DND-41 (cell line): ENCODE measurements around the gene ZFP36L2.
A peak's percentile ranks its signal among the peaks of the same experiment; 100 is the strongest.

Experiments
- ATAC-seq: fragments of 200-7000 bp; cut with Tn5 transposase; 3 replicates; pipeline ENCODE4 v1.9.1; 2021; ENCODE audit warnings: low read depth; ENCODE audit not compliant: insufficient read depth
- DNase-seq: peaks from one replicate; pipeline ENCODE4 v3.0.0-alpha.2; 2020
- H2AFZ ChIP-seq: 2 replicates; pipeline ENCODE4 v1.6.0; 2012; ENCODE audit warnings: low read depth, low read length
- H3K27ac ChIP-seq: 2 replicates; pipeline ENCODE4 v1.5.1; 2012; ENCODE audit warnings: low read length, inconsistent platforms
- H3K27me3 ChIP-seq: fragments of 200-600 bp; sonication (generic); 2 replicates; pipeline ENCODE4 v1.6.0; 2012; ENCODE audit warnings: low read length, mild to moderate bottlenecking, inconsistent platforms; ENCODE audit not compliant: insufficient read depth, poor library complexity
- H3K36me3 ChIP-seq: 2 replicates; pipeline ENCODE4 v1.5.1; 2012; ENCODE audit warnings: low read length, inconsistent platforms; ENCODE audit not compliant: insufficient read depth
- H3K4me1 ChIP-seq: 2 replicates; pipeline ENCODE4 v1.5.1; 2012; ENCODE audit warnings: mild to moderate bottlenecking, low read length; ENCODE audit not compliant: insufficient read depth
- H3K4me2 ChIP-seq: 2 replicates; pipeline ENCODE4 v1.6.0; 2012; ENCODE audit warnings: mild to moderate bottlenecking, moderate library complexity, low read length, inconsistent platforms; ENCODE audit not compliant: insufficient read depth
- H3K4me3 ChIP-seq, 2 experiments: fragments of 200-600 bp in 1 of 2; shearing (Covaris generic) in 1 of 2; 2 replicates each; pipeline ENCODE4 v1.5.1; 2012 to 2016; ENCODE audit warnings: inconsistent platforms in 2 of 2, low read length in 2 of 2, mild to moderate bottlenecking in 2 of 2, low read depth in 1 of 2, moderate library complexity in 1 of 2
- H3K79me2 ChIP-seq: 2 replicates; pipeline ENCODE4 v1.6.0; 2012; ENCODE audit warnings: low read length, inconsistent platforms; ENCODE audit not compliant: insufficient read depth
- H3K9ac ChIP-seq: 2 replicates; pipeline ENCODE4 v1.6.0; 2012; ENCODE audit warnings: low read depth, mild to moderate bottlenecking, inconsistent platforms, low read length, moderate library complexity
- H3K9me3 ChIP-seq: 2 replicates; pipeline ENCODE4 v1.5.1; 2012; ENCODE audit warnings: low read length, moderate library complexity, mild to moderate bottlenecking, inconsistent platforms; ENCODE audit not compliant: insufficient read depth, severe bottlenecking
- H4K20me1 ChIP-seq: 2 replicates; pipeline ENCODE4 v1.6.0; 2012; ENCODE audit warnings: low read length; ENCODE audit not compliant: insufficient read depth
- CTCF ChIP-seq: IDR thresholded peaks from 2 replicates; pipeline ENCODE4 v1.5.1; 2012; ENCODE audit warnings: borderline replicate concordance, low read length, moderate library complexity, mild to moderate bottlenecking; ENCODE audit not compliant: poor library complexity, severe bottlenecking; ENCODE audit errors: extremely low read depth
- EZH2 ChIP-seq: IDR thresholded peaks from 3 replicates; pipeline ENCODE4 v1.6.1; 2012; ENCODE audit warnings: borderline replicate concordance, low read depth, mild to moderate bottlenecking, moderate library complexity, low read length, inconsistent platforms; ENCODE audit not compliant: severe bottlenecking

Gene ZFP36L2

DNA sequence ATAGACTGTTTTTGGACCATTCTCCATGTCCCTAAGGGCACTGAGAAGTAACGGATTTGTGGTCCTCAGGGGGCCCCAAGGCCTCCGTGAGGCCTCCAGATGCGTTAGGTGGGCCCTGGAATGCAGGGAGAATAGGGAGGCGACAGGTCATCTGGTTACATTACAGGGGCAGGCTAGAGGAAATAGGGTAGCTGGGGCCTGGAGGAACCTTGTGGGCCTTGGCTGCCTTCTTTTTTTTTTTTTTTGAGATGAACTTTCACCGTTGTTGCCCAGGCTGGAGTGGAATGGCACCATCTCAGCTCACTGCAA is 28.9 kb downstream of the ZFP36L2 start:
- H3K4me2 ChIP-seq = no peak overlapping the region
- H4K20me1 ChIP-seq = no peaks in the 10 kb centered on the region
- no peaks in the 10 kb centered on the region for H3K27me3 ChIP-seq
- H3K9me3 ChIP-seq = no peaks in the 10 kb centered on the region
- DNase-seq (no peak), ATAC-seq (no peak)
- H3K36me3 ChIP-seq = no peaks in the 10 kb centered on the region
- H3K27ac ChIP-seq = peak overlapping the region; percentile 54
- no peak overlapping the region for H3K4me3 ChIP-seq
- no peak overlapping the region for H3K9ac ChIP-seq
- H2AFZ ChIP-seq = no peak overlapping the region
- peaks cover 83% of the 10 kb centered on the region for H3K4me1 ChIP-seq
- 0 out of 2 replicates have a peak, but pooled peaks cover 2% of the 10 kb centered on the region for H3K79me2 ChIP-seq
- TF ChIP-seq CTCF (no peak), EZH2 (no peak)

DNA sequence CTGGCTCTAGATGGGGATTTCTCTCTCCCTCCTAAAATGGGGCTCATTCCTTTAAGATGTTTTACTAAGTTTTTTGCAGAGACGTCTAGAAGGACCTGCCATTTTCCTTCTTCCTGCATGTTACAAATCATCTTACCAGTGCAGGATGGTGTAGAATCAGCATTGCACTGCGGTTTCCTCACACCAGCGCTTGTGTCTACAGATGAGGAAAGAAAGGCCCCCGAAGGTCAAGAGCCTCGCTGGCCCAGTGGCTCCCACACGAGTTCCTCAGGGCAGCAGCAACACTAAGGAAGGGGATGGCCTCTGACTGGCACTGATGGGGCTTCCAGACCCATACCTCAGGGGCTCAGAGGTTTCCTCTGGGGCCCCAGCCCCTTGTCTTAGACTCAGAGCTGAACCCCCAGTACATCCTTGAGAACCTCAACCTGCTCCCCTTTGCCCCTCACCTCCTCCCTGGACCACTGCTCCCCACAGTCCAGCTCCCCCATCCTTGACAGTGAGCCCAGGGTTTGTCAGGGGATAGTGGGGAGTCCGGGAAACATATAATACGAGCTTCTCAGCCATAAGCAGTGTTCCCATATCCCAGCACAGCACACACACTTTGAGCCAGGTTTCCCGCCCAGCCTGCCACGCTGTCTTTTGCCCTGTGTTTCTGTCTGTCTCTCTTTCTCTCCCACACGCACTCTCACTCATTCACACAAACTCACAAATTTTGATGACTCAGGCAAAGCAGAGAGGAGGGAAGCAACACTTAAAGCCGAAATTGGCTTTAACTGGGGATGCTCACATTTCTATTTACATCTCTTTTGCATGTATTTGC is 29.4 kb downstream of the ZFP36L2 start:
- H3K9ac ChIP-seq = no peak overlapping the region; the same call in 1 of the 2 replicates
- DNase-seq = no peak

DNA sequence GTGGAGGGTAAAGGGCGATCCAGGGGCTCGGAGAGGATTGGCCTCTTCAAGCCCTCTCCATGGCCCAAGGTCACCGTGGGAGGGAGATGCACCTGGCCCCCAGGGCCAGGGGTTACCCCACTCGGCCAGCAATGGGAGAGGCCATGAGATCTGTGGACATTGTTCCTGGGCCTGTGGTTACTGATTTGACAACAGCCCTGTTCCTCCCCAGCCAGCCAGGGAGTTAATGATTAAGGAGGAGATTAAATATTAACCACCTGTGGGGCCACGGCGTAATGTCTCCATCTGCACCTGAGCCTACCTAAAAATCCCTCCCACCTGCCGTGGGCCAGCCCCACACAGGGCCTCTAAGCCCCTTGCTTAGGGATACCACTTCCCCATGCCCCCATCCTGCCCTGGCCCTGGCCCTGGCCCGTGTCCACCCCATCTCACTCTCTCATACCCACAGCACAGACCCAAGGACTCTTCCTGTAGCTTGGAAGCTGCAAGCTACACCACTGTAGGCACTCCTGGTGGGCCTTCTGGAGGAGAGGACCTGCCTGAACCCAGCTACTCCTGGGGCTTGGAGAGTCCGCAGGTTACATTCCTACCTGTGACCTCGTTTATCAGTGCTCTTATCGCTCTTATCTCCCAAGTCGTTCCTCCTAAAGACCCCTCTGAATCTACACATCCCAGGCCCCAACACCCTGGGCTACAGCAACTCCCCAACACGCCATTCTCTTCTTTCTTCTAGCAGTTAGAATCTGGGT is 32.1 kb downstream of the ZFP36L2 start:
- Histone ChIP-seq H3K4me2 (peak overlapping the region; percentile 25), H3K36me3 (no peaks in the 10 kb centered on the region), H3K4me1 (peaks cover 51% of the 10 kb centered on the region), H3K27ac (peak overlapping the region; percentile 77), H3K79me2 (no peaks in the 10 kb centered on the region), H4K20me1 (no peaks in the 10 kb centered on the region), H3K9me3 (no peaks in the 10 kb centered on the region), H2AFZ (0 out of 2 replicates have a peak overlapping the region, but pooled peaks have one; percentile 34), H3K27me3 (no peaks in the 10 kb centered on the region), H3K4me3 (peak overlapping the region in 1 of 2 experiments; percentile 3; a peak in 1 of 4 replicates), H3K9ac (peak overlapping the region; percentile 46)
- DNase-seq = no peak
- ATAC-seq = peak; percentile 10
- TF ChIP-seq EZH2 = no peak
- no peak for TF ChIP-seq CTCF

More for the DNA sequence above, 29.4 kb downstream of the ZFP36L2 start:
- Histone ChIP-seq H3K27me3 (no peaks in the 10 kb centered on the region), H3K27ac (peak overlapping the region; percentile 54), H4K20me1 (no peaks in the 10 kb centered on the region), H3K36me3 (no peaks in the 10 kb centered on the region), H3K79me2 (0 out of 2 replicates have a peak, but pooled peaks cover 2% of the 10 kb centered on the region), H2AFZ (no peak overlapping the region), H3K4me1 (peaks cover 77% of the 10 kb centered on the region), H3K4me3 (no peak overlapping the region), H3K9me3 (no peaks in the 10 kb centered on the region), H3K4me2 (no peak overlapping the region)
- TF ChIP-seq EZH2 (no peak), CTCF (no peak)
- no peak for ATAC-seq
